ENCODE results near the gene GP1BA. TPM values are rescaled to one million over a fixed set of nuclear protein-coding genes. Genes with fewer than 3 reads are reported as not detected.

The GP1BA gene
- total and polyA plus RNA-seq, 4 donors, result 0.03 to 2.3 (median 0.18) TPM; not detected in 1

- Histone ChIP-seq H3K27me3 (ENCODE audit: control insufficient read depth in 4 of 4, insufficient read depth in 4 of 4, low read length in 3 of 4) (no peaks in the 10 kb centered on the region), H3K9ac (ENCODE audit: low read depth in 1 of 2, low read length in 2 of 2) (peak within 1 kb of the TSS; percentile 55 to 57), H3K4me3 (ENCODE audit: low read depth in 1 of 3, low read length in 3 of 3) (peak within 1 kb of the TSS; percentile 58 to 86 (median 61)), H3K9me3 (ENCODE audit: control insufficient read depth in 4 of 4, low read length in 3 of 4) (no peaks in the 10 kb centered on the region), H3K4me1 (ENCODE audit: control insufficient read depth in 4 of 4, insufficient read depth in 4 of 4, low read length in 3 of 4) (peaks cover 6 to 48% (median 28%) of the 10 kb centered on the region in 4 donors), H3K36me3 (ENCODE audit: control insufficient read depth in 4 of 4, insufficient read depth in 3 of 4, low read depth in 1 of 4, low read length in 3 of 4) (peaks cover 0 to 20% (median 8%) of the 10 kb centered on the region in 4 donors), H3K27ac (ENCODE audit: low read depth in 1 of 2, low read length in 2 of 2) (peak within 1 kb of the TSS; percentile 67 to 76)
- DNase-seq (ENCODE audit: low spot score), result peak; percentile 85
- no peak for TF ChIP-seq FOXA2 (IDR thresholded peaks at IDR 0.05)
- TF ChIP-seq SP1 (IDR thresholded peaks at IDR 0.05), result no peak
- TF ChIP-seq ATF3 (IDR thresholded peaks at IDR 0.05), result no peak
- TF ChIP-seq FOXA1 (IDR thresholded peaks at IDR 0.05), result no peak
- peak; percentile 68 to 82 for TF ChIP-seq EGR1 (IDR thresholded peaks at IDR 0.05; ENCODE audit: low read depth in 2 of 2)
- TF ChIP-seq HNF4A (conservative IDR thresholded peaks at IDR 0.05), result no peak
- no peak for TF ChIP-seq NR2F2 (IDR thresholded peaks at IDR 0.05)
- 14% methylated on average over 60 of the region's 60 CpGs for WGBS
These were observed 32.5 kb upstream of the GP1BA start, which contains the start of gene C17orf107 for GRCh38 chr17:4899341-4900230. C17orf107 (plus strand) TSS chr17:4899536; CDS start chr17:4899763, 227 bp downstream.

DNA sequence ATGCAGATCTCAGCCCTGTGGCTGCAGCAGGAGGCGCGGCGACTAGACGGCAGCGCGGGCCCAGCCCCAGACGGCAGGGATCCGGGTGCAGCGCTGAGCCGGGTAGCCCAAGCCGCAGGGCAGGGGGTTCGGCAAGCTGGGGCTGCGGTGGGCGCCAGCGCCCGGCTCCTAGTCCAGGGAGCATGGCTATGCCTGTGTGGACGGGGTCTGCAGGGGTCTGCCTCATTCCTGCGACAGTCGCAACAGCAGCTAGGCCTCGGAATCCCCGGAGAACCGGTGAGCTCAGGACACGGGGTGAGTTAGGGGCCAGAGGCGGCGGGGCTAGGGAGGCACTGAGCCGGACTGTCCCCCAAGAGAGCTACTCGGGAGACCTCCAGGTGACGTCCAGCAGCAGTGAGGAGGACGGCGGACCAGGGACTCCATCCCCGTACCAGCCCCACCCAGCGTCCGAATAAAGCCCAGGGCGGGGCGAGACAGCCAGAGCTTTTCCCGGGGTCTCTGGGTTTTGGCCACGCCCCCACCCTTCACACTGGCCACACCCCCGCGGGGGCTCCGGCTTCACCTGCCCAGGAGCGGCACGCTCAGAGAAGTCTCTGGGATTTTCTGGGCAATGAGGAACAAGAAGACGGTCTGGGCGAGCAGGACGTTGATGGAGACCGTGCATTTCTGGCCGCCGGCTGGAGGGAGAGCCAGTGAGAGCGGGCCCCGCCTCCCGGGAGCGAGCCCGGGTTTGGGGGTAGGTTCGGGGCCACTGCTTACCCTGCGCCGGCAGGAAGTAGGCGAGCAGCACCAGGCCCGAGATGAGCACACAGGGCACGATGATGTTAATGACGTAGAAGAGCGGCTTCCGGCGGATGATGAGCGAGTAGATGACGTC, 31.6 kb upstream of the GP1BA start:
- Histone ChIP-seq H3K4me3 (ENCODE audit: low read depth in 1 of 3, low read length in 3 of 3) (peak overlapping the region in 1 of 3 donors; percentile 61), H3K27ac (ENCODE audit: low read depth in 1 of 2, low read length in 2 of 2) (peak overlapping the region in 1 of 2 donors; percentile 25), H3K27me3 (ENCODE audit: control insufficient read depth in 4 of 4, insufficient read depth in 4 of 4, low read length in 3 of 4) (no peaks in the 10 kb centered on the region), H3K4me1 (ENCODE audit: control insufficient read depth in 4 of 4, insufficient read depth in 4 of 4, low read length in 3 of 4) (peaks cover 6 to 42% (median 25%) of the 10 kb centered on the region in 4 donors), H3K9me3 (ENCODE audit: control insufficient read depth in 4 of 4, low read length in 3 of 4) (no peaks in the 10 kb centered on the region), H3K9ac (ENCODE audit: low read depth in 1 of 2, low read length in 2 of 2) (peak overlapping the region in 1 of 2 donors; percentile 57), H3K36me3 (ENCODE audit: control insufficient read depth in 4 of 4, insufficient read depth in 3 of 4, low read depth in 1 of 4, low read length in 3 of 4) (peaks cover 0 to 14% (median 6%) of the 10 kb centered on the region in 4 donors)
- TF ChIP-seq GABPA (IDR thresholded peaks at IDR 0.05 in 1 of 2, conservative IDR thresholded peaks at IDR 0.05 in 1 of 2) (peak in 1 of 2 donors; percentile 44), YY1 (IDR thresholded peaks at IDR 0.05) (no peak)
- no peak for DNase-seq (ENCODE audit: low spot score)
- 48% methylated on average over 65 of the region's 65 CpGs for WGBS

GRCh38 chr17:4901108-4901647, 30.9 kb upstream of the GP1BA start:
- Histone ChIP-seq H3K4me1 (ENCODE audit: control insufficient read depth in 4 of 4, insufficient read depth in 4 of 4, low read length in 3 of 4) (peaks cover 6 to 42% (median 25%) of the 10 kb centered on the region in 4 donors), H3K27me3 (ENCODE audit: control insufficient read depth in 4 of 4, insufficient read depth in 4 of 4, low read length in 3 of 4) (no peaks in the 10 kb centered on the region), H3K4me3 (ENCODE audit: low read depth in 1 of 3, low read length in 3 of 3) (no peak overlapping the region), H3K9ac (ENCODE audit: low read depth in 1 of 2, low read length in 2 of 2) (peak overlapping the region in 1 of 2 donors; percentile 51), H3K36me3 (ENCODE audit: control insufficient read depth in 4 of 4, insufficient read depth in 3 of 4, low read depth in 1 of 4, low read length in 3 of 4) (peaks cover 0 to 7% (median 2%) of the 10 kb centered on the region in 4 donors), H3K27ac (ENCODE audit: low read depth in 1 of 2, low read length in 2 of 2) (peak overlapping the region; percentile 25 to 34), H3K9me3 (ENCODE audit: control insufficient read depth in 4 of 4, low read length in 3 of 4) (no peaks in the 10 kb centered on the region)
- TF ChIP-seq NR2F2 (IDR thresholded peaks at IDR 0.05), result peak; percentile 19
- no peak for TF ChIP-seq RAD21 (IDR thresholded peaks at IDR 0.05)
- 66% methylated on average over 37 of the region's 37 CpGs for WGBS
- DNase-seq (ENCODE audit: low spot score), result no peak
